Glomerular endothelial cell (primary cell): ENCODE results near the gene RPN2. TPM values are rescaled to one million over a fixed set of nuclear protein-coding genes. Genes with fewer than 3 reads are reported as not detected.

Experiments used
- DNase-seq: peaks from one replicate; pipeline ENCODE4 v3.0.0-alpha.2; 2011; ENCODE audit warnings: low read depth, low spot score; ENCODE audit errors: extremely low read depth
- total RNA-seq: library from RNA; depleted of rRNA; stranded (reverse); fragments of >200 nt; gene quantifications from 2 replicates; pipeline ENCODE4 v1.2.3, GENCODE V29; 2015

Gene RPN2
- total RNA-seq, 1 donor from 2014 or later, result 299 TPM

GRCh38 chr20:37261714-37262113, 82.6 kb downstream of the RPN2 start, which contains the start of gene GHRH:
TSS of gene GHRH (minus strand) at chr20:37261814. CDS start at chr20:37256889, 4,925 bp downstream.
- DNase-seq, result no peak

GRCh38 chr20:37262505-37262904, 83.4 kb downstream of the RPN2 start:
- DNase-seq, result no peak

- DNase-seq, result no peak
These were observed 84.6 kb downstream of the RPN2 start for GRCh38 chr20:37263686-37264085.

GRCh38 chr20:37265152-37265551, 86.0 kb downstream of the RPN2 start:
- DNase-seq, result no peak

- no peak for DNase-seq
These were observed 88.0 kb downstream of the RPN2 start for GRCh38 chr20:37266940-37267666.

GRCh38 chr20:37267667-37268313, 88.7 kb downstream of the RPN2 start:
- DNase-seq, result no peak

- DNase-seq, result no peak
These were observed 91.7 kb downstream of the RPN2 start for GRCh38 chr20:37270576-37271420.

- no peak for DNase-seq
These were observed 92.3 kb downstream of the RPN2 start for GRCh38 chr20:37271421-37271768.

- DNase-seq, result no peak
These were observed 94.9 kb downstream of the RPN2 start for GRCh38 chr20:37273988-37274387.

- DNase-seq, result no peak
These were observed 95.9 kb downstream of the RPN2 start for GRCh38 chr20:37274851-37275524.

- peak; percentile 34 for DNase-seq
These were observed 97.5 kb downstream of the RPN2 start for GRCh38 chr20:37276494-37277252.

- no peak for DNase-seq
These were observed 98.1 kb downstream of the RPN2 start for GRCh38 chr20:37277253-37277593.

- no peak for DNase-seq
These were observed 99.9 kb downstream of the RPN2 start for GRCh38 chr20:37278966-37279590.

GRCh38 chr20:37279820-37280219, 100.7 kb downstream of the RPN2 start:
- no peak for DNase-seq

- no peak for DNase-seq
These were observed 101.3 kb downstream of the RPN2 start for GRCh38 chr20:37280403-37280802.

GRCh38 chr20:37282556-37282955, 103.4 kb downstream of the RPN2 start:
- no peak for DNase-seq

- DNase-seq, result no peak
These were observed 104.5 kb downstream of the RPN2 start for GRCh38 chr20:37283530-37284195.

- DNase-seq, result no peak
These were observed 105.6 kb downstream of the RPN2 start for GRCh38 chr20:37284691-37285161.

GRCh38 chr20:37285664-37286374, 106.7 kb downstream of the RPN2 start:
- DNase-seq, result no peak
